A549 (cell line): ENCODE measurements around the gene DNAJC7.

Source experiments
- CEBPB ChIP-seq, 2 experiments: fragments of >200 bp in 1 of 2; sonication (Bioruptor Twin) in 1 of 2; formaldehyde crosslinking in 1 of 2; IDR thresholded peaks; 2 replicates each; pipeline ENCODE4 v1.6.1; 2012 to 2016
- HDAC2 ChIP-seq: fragments of 200-600 bp; sonication (generic); IDR thresholded peaks from 2 replicates; pipeline ENCODE4 v1.6.1; 2016
- JUN ChIP-seq, 2 experiments: fragments of >200 bp; sonication (Bioruptor Twin); formaldehyde crosslinking; IDR thresholded peaks; 2 replicates in 1 of 2; 3 replicates in 1 of 2; pipeline ENCODE4 v1.6.1; 2016 to 2017
- PBX3 ChIP-seq: IDR thresholded peaks from 2 replicates; pipeline ENCODE4 v1.6.1; 2012
- PHF8 ChIP-seq: fragments of 200-600 bp; sonication (generic); IDR thresholded peaks from 2 replicates; pipeline ENCODE4 v1.6.1; 2016; ENCODE audit warnings: low read depth, mild to moderate bottlenecking, antibody characterized with exemption, moderate library complexity, borderline replicate concordance
- RAD21 ChIP-seq, 2 experiments: fragments of >200 bp in 1 of 2; sonication (Bioruptor Twin) in 1 of 2; formaldehyde crosslinking in 1 of 2; IDR thresholded peaks in 1 of 2; conservative IDR thresholded peaks in 1 of 2; 2 replicates in 1 of 2; 3 replicates in 1 of 2; pipeline ENCODE4 v1.6.1; 2012 to 2018; ENCODE audit warnings: inconsistent platforms in 1 of 2
- TF ChIP-seq, protein P1 (sequence below): fragments of >200 bp; sonication (Bioruptor Twin); formaldehyde crosslinking; IDR thresholded peaks from 3 replicates; pipeline ENCODE4 v1.5.1; 2016

DNA sequence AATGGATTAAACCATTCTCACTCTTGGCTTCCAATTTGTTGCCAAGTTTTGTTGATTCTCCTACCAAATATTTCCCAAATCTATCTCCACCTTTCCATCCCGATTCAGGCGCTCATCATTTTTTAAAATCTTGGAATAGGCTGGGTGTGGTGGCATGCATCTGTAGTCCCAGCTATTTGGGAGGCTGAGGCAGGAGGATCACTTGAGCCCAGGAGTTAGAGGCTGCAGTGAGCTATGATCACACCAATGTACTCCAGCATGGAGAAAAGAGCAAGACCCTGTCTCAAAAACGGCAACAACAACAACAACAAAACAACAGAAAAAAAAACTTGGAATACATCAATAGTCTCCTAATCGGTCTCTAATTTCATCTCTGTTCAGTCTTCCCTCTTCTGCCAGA lies 1.7 kb upstream of the DNAJC7 start:
- TF ChIP-seq PHF8 (no peak), RAD21 (conservative IDR thresholded peaks at IDR 0.05 in 1 of 2, IDR thresholded peaks at IDR 0.05 in 1 of 2) (no peak), PBX3 (no peak), JUN (IDR thresholded peaks at IDR 0.05) (no peak), HDAC2 (no peak), CEBPB (IDR thresholded peaks at IDR 0.05) (no peak)
- TF ChIP-seq, protein P1, sequence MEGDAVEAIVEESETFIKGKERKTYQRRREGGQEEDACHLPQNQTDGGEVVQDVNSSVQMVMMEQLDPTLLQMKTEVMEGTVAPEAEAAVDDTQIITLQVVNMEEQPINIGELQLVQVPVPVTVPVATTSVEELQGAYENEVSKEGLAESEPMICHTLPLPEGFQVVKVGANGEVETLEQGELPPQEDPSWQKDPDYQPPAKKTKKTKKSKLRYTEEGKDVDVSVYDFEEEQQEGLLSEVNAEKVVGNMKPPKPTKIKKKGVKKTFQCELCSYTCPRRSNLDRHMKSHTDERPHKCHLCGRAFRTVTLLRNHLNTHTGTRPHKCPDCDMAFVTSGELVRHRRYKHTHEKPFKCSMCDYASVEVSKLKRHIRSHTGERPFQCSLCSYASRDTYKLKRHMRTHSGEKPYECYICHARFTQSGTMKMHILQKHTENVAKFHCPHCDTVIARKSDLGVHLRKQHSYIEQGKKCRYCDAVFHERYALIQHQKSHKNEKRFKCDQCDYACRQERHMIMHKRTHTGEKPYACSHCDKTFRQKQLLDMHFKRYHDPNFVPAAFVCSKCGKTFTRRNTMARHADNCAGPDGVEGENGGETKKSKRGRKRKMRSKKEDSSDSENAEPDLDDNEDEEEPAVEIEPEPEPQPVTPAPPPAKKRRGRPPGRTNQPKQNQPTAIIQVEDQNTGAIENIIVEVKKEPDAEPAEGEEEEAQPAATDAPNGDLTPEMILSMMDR, result no peak
